ENCODE results near the gene GPC3. TPM values are rescaled to one million over a fixed set of nuclear protein-coding genes. Genes with fewer than 3 reads are reported as not detected.
"Not testable (repeated sequence)": the region's sequence is repeated elsewhere in the genome, so short reads cannot be mapped to it uniquely, and the experiment has no call there.

The GPC3 gene
- total and polyA plus RNA-seq, 8 donors, result 0.46 to 137 (median 4.4) TPM

GRCh38 chrX:133723930-133724329 lies 261.5 kb downstream of the GPC3 start:
- peaks cover 0 to 5% (median 0%) of the 10 kb centered on the region in 3 donors for H3K27me3 ChIP-seq
- no peaks in the 10 kb centered on the region for H3K36me3 ChIP-seq
- intact Hi-C loops (cut with DNase I; ENCODE audit: low total_unique reads), result no loop called here
- peak in 1 of 2 donors; percentile 53 for DNase-seq
- 34 to 64% (median 38%) methylated on average over 4 of the region's 4 CpGs for WGBS, 5 donors
- TF ChIP-seq CTCF (IDR thresholded peaks at IDR 0.05) (no peak), EP300 (IDR thresholded peaks at IDR 0.05) (no peak), POLR2AphosphoS5 (IDR thresholded peaks at IDR 0.05) (peak in 1 of 3 donors; percentile 35), POLR2A (IDR thresholded peaks at IDR 0.05) (no peak)
- peak overlapping the region in 1 of 5 donors; percentile 38 for H3K27ac ChIP-seq
- H3K9me3 ChIP-seq, result no peaks in the 10 kb centered on the region
- no peaks in the 10 kb centered on the region for H3K4me1 ChIP-seq
- no peak overlapping the region for H3K4me3 ChIP-seq

- Histone ChIP-seq H3K4me3 (no peak overlapping the region), H3K36me3 (no peaks in the 10 kb centered on the region), H3K4me1 (no peaks in the 10 kb centered on the region), H3K9me3 (no peaks in the 10 kb centered on the region), H3K27me3 (peaks cover 0 to 5% (median 0%) of the 10 kb centered on the region in 3 donors), H3K27ac (no peak overlapping the region)
- intact Hi-C loops (cut with DNase I; ENCODE audit: low total_unique reads), result no loop called here
- no peak for DNase-seq
- no peak for TF ChIP-seq CTCF (IDR thresholded peaks at IDR 0.05)
- no peak for TF ChIP-seq POLR2AphosphoS5 (IDR thresholded peaks at IDR 0.05)
- no peak for TF ChIP-seq POLR2A (IDR thresholded peaks at IDR 0.05)
- no peak for TF ChIP-seq EP300 (IDR thresholded peaks at IDR 0.05)
- 67 to 89% (median 85%) methylated on average over 4 of the region's 4 CpGs for WGBS, 5 donors
These were observed 262.6 kb downstream of the GPC3 start for GRCh38 chrX:133722756-133723155.

- intact Hi-C loops (cut with DNase I; ENCODE audit: low total_unique reads); DNase-seq; H3K27ac ChIP-seq; H3K27me3 ChIP-seq; H3K4me1 ChIP-seq; H3K36me3 ChIP-seq; H3K4me3 ChIP-seq; H3K9me3 ChIP-seq: not testable (repeated sequence)
- WGBS, 5 donors, result 82 to 100% (median 96%) methylated on average over 3 of the region's 3 CpGs
These were observed 265.1 kb downstream of the GPC3 start for GRCh38 chrX:133720269-133720668.

- H3K4me1 ChIP-seq, result no peaks in the 10 kb centered on the region
- no peak overlapping the region for H3K27ac ChIP-seq
- intact Hi-C loops (cut with DNase I; ENCODE audit: low total_unique reads), result no loop called here
- H3K9me3 ChIP-seq, result peaks cover 0 to 9% (median 4%) of the 10 kb centered on the region in 4 donors
- H3K4me3 ChIP-seq, result no peak overlapping the region
- peaks cover 0 to 11% (median 0%) of the 10 kb centered on the region in 3 donors for H3K27me3 ChIP-seq
- DNase-seq, result no peak
- WGBS, 5 donors, result 51 to 82% (median 68%) methylated on average over 1 of the region's 1 CpG
- TF ChIP-seq POLR2AphosphoS5 (IDR thresholded peaks at IDR 0.05) (no peak), POLR2A (IDR thresholded peaks at IDR 0.05) (no peak), EP300 (IDR thresholded peaks at IDR 0.05) (no peak), CTCF (IDR thresholded peaks at IDR 0.05) (no peak)
- H3K36me3 ChIP-seq, result no peaks in the 10 kb centered on the region
These were observed 269.7 kb downstream of the GPC3 start for GRCh38 chrX:133715715-133716114.

GRCh38 chrX:133709501-133709900 lies 275.9 kb downstream of the GPC3 start:
- Histone ChIP-seq H3K27me3 (no peaks in the 10 kb centered on the region), H3K4me3 (no peak overlapping the region), H3K4me1 (no peaks in the 10 kb centered on the region), H3K9me3 (no peaks in the 10 kb centered on the region), H3K36me3 (no peaks in the 10 kb centered on the region), H3K27ac (no peak overlapping the region)
- TF ChIP-seq POLR2A (IDR thresholded peaks at IDR 0.05), result no peak
- no peak for TF ChIP-seq POLR2AphosphoS5 (IDR thresholded peaks at IDR 0.05)
- TF ChIP-seq CTCF (IDR thresholded peaks at IDR 0.05), result no peak
- no peak for TF ChIP-seq EP300 (IDR thresholded peaks at IDR 0.05)
- 25 to 75% (median 38%) methylated on average over 1 of the region's 1 CpG for whole genome bisulfite sequencing, 5 donors
- DNase-seq, result no peak
- intact Hi-C loops (cut with DNase I; ENCODE audit: low total_unique reads), result no loop called here

Data from stomach (tissue), 9 donors.